Breast epithelium (tissue), 4 donors: ENCODE data around the gene KCNK15. TPM values are rescaled to one million over a fixed set of nuclear protein-coding genes. Genes with fewer than 3 reads are reported as not detected.

Experiments used
- DNase-seq, 2 donors: peaks; one replicate each; pipeline ENCODE4 v3.0.0-alpha.2; 2019; ENCODE audit warnings: low spot score in 2 of 2
- H3K27ac ChIP-seq, 2 donors: fragments of 200-600 bp; sonication (generic) in 1 of 2; one replicate each; pipeline ENCODE4 v1.5.1; 2016 to 2019; ENCODE audit warnings: mild to moderate bottlenecking in 1 of 2
- H3K27me3 ChIP-seq, 2 donors: fragments of 200-600 bp; sonication (generic) in 1 of 2; one replicate each; pipeline versions ENCODE4 v1.5.1 to v1.6.0; 2017 to 2019; ENCODE audit warnings: control low read depth in 1 of 2, mild to moderate bottlenecking in 1 of 2
- H3K36me3 ChIP-seq: fragments of 200-600 bp; one replicate; pipeline ENCODE4 v1.5.1; 2019
- H3K4me1 ChIP-seq, 2 donors: fragments of 200-600 bp; sonication (generic); one replicate each; pipeline ENCODE4 v1.5.1; 2016 to 2019; ENCODE audit warnings: control low read depth in 1 of 2
- H3K4me3 ChIP-seq, 3 donors: fragments of 200-600 bp; sonication (generic); 1 replicate in 2 of 3; 2 replicates in 1 of 3; pipeline ENCODE4 v1.5.1; 2016 to 2019; ENCODE audit warnings: mild to moderate bottlenecking in 3 of 3, moderate library complexity in 2 of 3
- H3K9me3 ChIP-seq, 2 donors: fragments of 200-600 bp; sonication (generic) in 1 of 2; one replicate each; pipeline ENCODE4 v1.5.1; 2016 to 2019; ENCODE audit warnings: control low read depth in 1 of 2
- POLR2A ChIP-seq: fragments of 450-650 bp; IDR thresholded peaks from one replicate; pipeline ENCODE4 v1.6.1; 2016; ENCODE audit warnings: antibody characterized with exemption, mild to moderate bottlenecking, moderate library complexity
- POLR2AphosphoS5 ChIP-seq, 3 donors: sonication (generic); formaldehyde crosslinking; IDR thresholded peaks; one replicate each; pipeline ENCODE4 v1.6.1; 2017; ENCODE audit warnings: antibody characterized with exemption in 3 of 3
- intact Hi-C: fragments of 100-400 bp; cut with DNase I; formaldehyde crosslinking; loops from one replicate; pipeline ENCODE4 v1.15.1; 2023; ENCODE audit warnings: low total_unique reads
- total RNA-seq, 3 donors: library from RNA; depleted of rRNA; stranded (reverse); fragments of >200 nt; gene quantifications; one replicate each; pipeline ENCODE4 v1.1.0, GENCODE V29; 2016
- TF ChIP-seq, protein P1 (sequence below), 3 donors: fragments of 450-650 bp; IDR thresholded peaks; one replicate each; pipeline ENCODE4 v1.5.1; 2016 to 2017; ENCODE audit warnings: antibody characterized with exemption in 3 of 3, mild to moderate bottlenecking in 3 of 3, moderate library complexity in 3 of 3

Gene KCNK15
- total RNA-seq, 3 donors from 2014 or later, result 5.0 to 7.3 (median 5.6) TPM

GRCh38 chr20:44752099-44752931, 6.7 kb downstream of the KCNK15 start:
- TF ChIP-seq POLR2AphosphoS5 (IDR thresholded peaks at IDR 0.05) (no peak), POLR2A (no peak)
- TF ChIP-seq, protein P1, sequence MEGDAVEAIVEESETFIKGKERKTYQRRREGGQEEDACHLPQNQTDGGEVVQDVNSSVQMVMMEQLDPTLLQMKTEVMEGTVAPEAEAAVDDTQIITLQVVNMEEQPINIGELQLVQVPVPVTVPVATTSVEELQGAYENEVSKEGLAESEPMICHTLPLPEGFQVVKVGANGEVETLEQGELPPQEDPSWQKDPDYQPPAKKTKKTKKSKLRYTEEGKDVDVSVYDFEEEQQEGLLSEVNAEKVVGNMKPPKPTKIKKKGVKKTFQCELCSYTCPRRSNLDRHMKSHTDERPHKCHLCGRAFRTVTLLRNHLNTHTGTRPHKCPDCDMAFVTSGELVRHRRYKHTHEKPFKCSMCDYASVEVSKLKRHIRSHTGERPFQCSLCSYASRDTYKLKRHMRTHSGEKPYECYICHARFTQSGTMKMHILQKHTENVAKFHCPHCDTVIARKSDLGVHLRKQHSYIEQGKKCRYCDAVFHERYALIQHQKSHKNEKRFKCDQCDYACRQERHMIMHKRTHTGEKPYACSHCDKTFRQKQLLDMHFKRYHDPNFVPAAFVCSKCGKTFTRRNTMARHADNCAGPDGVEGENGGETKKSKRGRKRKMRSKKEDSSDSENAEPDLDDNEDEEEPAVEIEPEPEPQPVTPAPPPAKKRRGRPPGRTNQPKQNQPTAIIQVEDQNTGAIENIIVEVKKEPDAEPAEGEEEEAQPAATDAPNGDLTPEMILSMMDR (IDR thresholded peaks at IDR 0.05), result no peak
- Histone ChIP-seq H3K27me3 (peaks cover 0 to 13% of the 10 kb centered on the region in 2 donors), H3K36me3 (no peaks in the 10 kb centered on the region), H3K27ac (no peak overlapping the region), H3K4me1 (no peaks in the 10 kb centered on the region), H3K9me3 (no peaks in the 10 kb centered on the region), H3K4me3 (no peak overlapping the region)
- intact Hi-C loops, result loop anchor here (5.0 kb wide), 1 partner anchor 115 kb away; no protein-coding TSS in a partner anchor
- no peak for DNase-seq

DNA sequence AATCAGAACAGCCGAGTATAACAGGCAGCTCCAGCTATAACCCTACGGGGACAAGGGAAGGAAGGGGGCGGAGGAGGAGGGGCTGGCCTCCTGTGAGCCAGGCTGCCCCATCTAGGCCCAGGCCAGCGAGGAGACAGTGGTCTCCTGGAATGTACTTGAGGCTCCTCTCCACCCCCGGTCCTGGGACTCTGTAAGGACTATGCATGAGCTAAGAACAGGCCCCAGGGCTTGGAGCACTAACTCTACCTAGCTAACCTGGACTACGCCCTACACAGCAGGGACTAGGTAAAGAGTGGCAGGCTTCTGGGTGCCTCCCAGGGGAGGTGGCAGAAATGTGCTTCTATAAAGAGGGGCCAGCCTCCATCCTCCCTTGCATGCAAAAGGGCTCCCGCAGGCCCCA, 8.9 kb downstream of the KCNK15 start:
- DNase-seq, result no peak
- TF ChIP-seq POLR2AphosphoS5 (IDR thresholded peaks at IDR 0.05), result no peak
- TF ChIP-seq, protein P1 (IDR thresholded peaks at IDR 0.05), result no peak
- TF ChIP-seq POLR2A, result no peak
- intact Hi-C loops, result loop anchor here (5.0 kb wide), 1 partner anchor 113 kb away; no protein-coding TSS in a partner anchor
- H3K27me3 ChIP-seq, result peaks cover 0 to 13% of the 10 kb centered on the region in 2 donors
- H3K9me3 ChIP-seq, result no peaks in the 10 kb centered on the region
- H3K27ac ChIP-seq, result no peak overlapping the region
- H3K36me3 ChIP-seq, result no peaks in the 10 kb centered on the region
- no peaks in the 10 kb centered on the region for H3K4me1 ChIP-seq
- no peak overlapping the region for H3K4me3 ChIP-seq

- no peaks in the 10 kb centered on the region for H3K4me1 ChIP-seq
- H3K9me3 ChIP-seq, result no peaks in the 10 kb centered on the region
- no peak overlapping the region for H3K4me3 ChIP-seq
- peaks cover 0 to 13% of the 10 kb centered on the region in 2 donors for H3K27me3 ChIP-seq
- no peak for DNase-seq
- no peak for TF ChIP-seq POLR2AphosphoS5 (IDR thresholded peaks at IDR 0.05)
- TF ChIP-seq, protein P1 (IDR thresholded peaks at IDR 0.05), result no peak
- no peak for TF ChIP-seq POLR2A
- intact Hi-C loops, result no loop called here
- no peak overlapping the region for H3K27ac ChIP-seq
- no peaks in the 10 kb centered on the region for H3K36me3 ChIP-seq
Observed at GRCh38 chr20:44756011-44756688, 10.5 kb downstream of the KCNK15 start.

- intact Hi-C loops, result no loop called here
- no peak for DNase-seq
- Histone ChIP-seq H3K36me3 (no peaks in the 10 kb centered on the region), H3K27ac (no peak overlapping the region), H3K4me1 (no peaks in the 10 kb centered on the region), H3K4me3 (no peak overlapping the region), H3K27me3 (peaks cover 0 to 13% of the 10 kb centered on the region in 2 donors), H3K9me3 (no peaks in the 10 kb centered on the region)
- TF ChIP-seq POLR2A (no peak), POLR2AphosphoS5 (IDR thresholded peaks at IDR 0.05) (no peak)
- TF ChIP-seq, protein P1 (IDR thresholded peaks at IDR 0.05), result no peak
Observed at GRCh38 chr20:44756956-44757355, 11.3 kb downstream of the KCNK15 start.
